Rectal smooth muscle tissue (tissue), 1 donor: Measurements from ENCODE around the gene BRIP1.
"Not testable (repeated sequence)": the region's sequence is repeated elsewhere in the genome, so short reads cannot be mapped to it uniquely, and the experiment has no call there.

Experiments
- H3K27ac ChIP-seq: one replicate; pipeline ENCODE4 v1.7.0; 2013; ENCODE audit warnings: low read depth, low read length, inconsistent platforms
- H3K27me3 ChIP-seq: one replicate; pipeline ENCODE4 v1.7.0; 2013; ENCODE audit warnings: low read length; ENCODE audit not compliant: control insufficient read depth, insufficient read depth
- H3K36me3 ChIP-seq: one replicate; pipeline ENCODE4 v1.7.0; 2013; ENCODE audit warnings: low read length; ENCODE audit not compliant: control insufficient read depth, insufficient read depth
- H3K4me1 ChIP-seq: one replicate; pipeline ENCODE4 v1.7.0; 2013; ENCODE audit warnings: low read length; ENCODE audit not compliant: control insufficient read depth, insufficient read depth
- H3K4me3 ChIP-seq: one replicate; pipeline ENCODE4 v1.7.0; 2013; ENCODE audit warnings: low read length
- H3K9ac ChIP-seq: one replicate; pipeline ENCODE4 v1.7.0; 2013; ENCODE audit warnings: low read length

The BRIP1 gene

DNA sequence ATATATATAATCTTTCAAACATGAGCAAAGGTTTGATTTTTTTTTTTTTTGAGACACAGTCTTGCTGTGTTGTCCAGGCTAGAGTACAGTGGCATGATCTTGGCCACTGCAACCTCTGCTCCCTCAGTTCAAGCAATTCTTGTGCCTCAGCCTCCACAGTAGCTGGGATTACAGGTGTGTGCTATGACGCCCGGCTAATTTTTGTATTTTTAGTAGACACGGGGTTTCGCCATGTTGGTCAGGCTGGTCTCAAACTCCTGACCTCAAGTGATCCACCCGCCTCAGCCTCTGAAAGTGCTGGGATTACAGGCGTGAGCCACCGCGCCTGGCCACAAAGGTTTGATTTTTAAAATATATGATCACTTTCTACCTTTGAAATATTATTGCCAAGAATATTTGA, 135.5 kb downstream of the BRIP1 start:
- not testable (repeated sequence) for H3K36me3 ChIP-seq, H3K4me3 ChIP-seq, H3K27ac ChIP-seq, H3K27me3 ChIP-seq, H3K9ac ChIP-seq, H3K4me1 ChIP-seq

DNA sequence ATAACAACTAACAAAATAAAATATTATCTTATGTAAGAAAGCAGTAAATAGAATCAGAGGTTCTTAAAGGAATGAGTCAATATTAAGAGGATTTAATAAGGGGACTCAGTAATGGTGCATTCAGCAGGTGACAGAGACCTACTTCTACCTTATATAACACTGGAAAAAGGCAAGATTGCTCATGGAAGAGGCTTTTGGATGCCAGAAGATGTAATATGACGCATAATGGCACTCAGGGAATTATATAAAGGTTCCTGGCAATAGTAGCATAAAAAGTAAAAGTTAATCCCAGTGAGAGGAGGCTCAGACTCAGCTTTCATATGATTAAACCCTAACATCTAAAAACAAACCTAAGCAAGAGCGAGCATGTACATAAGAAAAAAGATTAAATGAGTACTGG, 136.4 kb downstream of the BRIP1 start:
- H3K4me1 ChIP-seq = no peaks in the 10 kb centered on the region
- H3K27ac ChIP-seq = no peak overlapping the region
- no peaks in the 10 kb centered on the region for H3K36me3 ChIP-seq
- H3K4me3 ChIP-seq = no peak overlapping the region
- no peaks in the 10 kb centered on the region for H3K27me3 ChIP-seq
- H3K9ac ChIP-seq = no peak overlapping the region

DNA sequence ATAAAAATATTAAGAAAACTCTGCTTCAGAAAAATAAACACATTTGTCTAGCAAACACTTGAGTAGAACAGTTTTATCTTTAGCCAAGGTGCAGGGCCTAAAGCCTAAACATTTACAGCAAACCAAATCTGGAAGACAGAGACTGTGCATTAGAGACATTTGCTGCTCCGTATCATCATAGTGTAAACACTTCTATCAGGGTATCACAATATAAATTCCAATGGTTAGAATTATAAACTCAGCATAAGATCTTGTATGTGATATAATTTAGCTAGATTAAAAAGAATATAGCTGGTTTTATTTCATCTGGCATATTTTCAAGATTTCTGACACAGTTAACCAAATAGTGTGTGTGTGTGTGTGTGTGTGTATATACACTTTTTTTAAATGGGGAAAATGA, 138.6 kb downstream of the BRIP1 start:
- no peak overlapping the region for H3K27ac ChIP-seq
- no peak overlapping the region for H3K4me3 ChIP-seq

DNA sequence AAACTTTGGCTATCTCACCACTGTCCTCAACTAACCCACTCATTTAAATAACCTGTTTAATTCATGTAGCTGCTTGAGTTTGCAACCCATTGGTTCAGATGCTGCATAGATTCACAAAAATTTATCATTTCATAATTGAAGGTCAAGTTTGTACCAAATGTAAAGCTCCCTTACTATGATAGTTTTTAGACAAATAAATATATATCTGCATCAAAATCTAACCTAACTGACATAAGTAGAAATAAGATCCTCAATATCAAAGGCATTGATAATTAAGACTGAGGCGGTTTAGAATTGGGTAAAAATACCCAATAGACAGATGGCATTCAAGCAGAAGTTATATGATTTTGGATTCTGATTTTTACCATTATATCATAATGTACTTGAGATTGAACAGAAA, 139.4 kb downstream of the BRIP1 start:
- H3K9ac ChIP-seq = no peak overlapping the region
- no peaks in the 10 kb centered on the region for H3K36me3 ChIP-seq
- H3K4me1 ChIP-seq = no peaks in the 10 kb centered on the region
- no peak overlapping the region for H3K27ac ChIP-seq
- no peaks in the 10 kb centered on the region for H3K27me3 ChIP-seq
- H3K4me3 ChIP-seq = no peak overlapping the region

More for the DNA sequence above, 138.6 kb downstream of the BRIP1 start:
- Histone ChIP-seq H3K36me3 (no peaks in the 10 kb centered on the region), H3K27me3 (no peaks in the 10 kb centered on the region), H3K4me1 (no peaks in the 10 kb centered on the region), H3K9ac (no peak overlapping the region)

DNA sequence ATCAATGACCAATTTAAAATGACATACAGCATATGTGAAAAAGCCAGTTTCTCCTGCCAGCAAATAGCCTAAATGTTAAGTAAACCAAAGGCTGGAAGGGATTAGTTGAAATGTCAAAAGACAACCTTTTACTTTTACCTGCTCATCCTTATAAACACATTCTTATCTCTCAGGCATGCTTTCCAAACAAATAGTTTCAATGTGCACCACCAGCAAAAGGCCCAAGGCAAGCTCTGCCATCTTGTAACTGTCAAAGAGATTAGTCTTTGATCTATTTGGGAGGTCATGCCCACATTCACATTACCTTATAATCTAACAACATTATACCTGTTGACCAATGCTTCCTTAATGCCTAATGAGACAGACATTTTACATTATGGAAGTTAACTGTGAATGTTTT, 140.1 kb downstream of the BRIP1 start:
- no peak overlapping the region for H3K9ac ChIP-seq
- no peak overlapping the region for H3K4me3 ChIP-seq
- H3K36me3 ChIP-seq = no peaks in the 10 kb centered on the region
- H3K27me3 ChIP-seq = no peaks in the 10 kb centered on the region
- H3K27ac ChIP-seq = no peak overlapping the region
- H3K4me1 ChIP-seq = no peaks in the 10 kb centered on the region

DNA sequence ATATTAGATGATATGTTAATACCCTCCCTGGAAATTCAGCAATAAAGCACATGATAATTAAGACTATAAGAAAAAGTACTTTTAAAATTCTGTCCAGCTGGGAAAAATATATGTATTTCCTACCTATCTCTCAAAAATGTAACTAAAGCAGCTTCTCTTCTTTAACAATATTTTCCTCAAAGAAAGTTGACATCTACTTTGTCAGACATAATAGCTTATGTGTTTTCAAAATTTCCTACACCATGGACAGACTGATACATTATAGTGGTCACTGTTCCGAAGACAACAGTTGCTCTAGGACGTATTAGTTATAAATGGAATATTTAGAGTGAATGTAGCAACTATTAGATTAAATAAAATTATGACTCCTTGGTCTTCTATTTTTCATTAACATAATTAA, 140.9 kb downstream of the BRIP1 start:
- no peak overlapping the region for H3K9ac ChIP-seq
- H3K36me3 ChIP-seq = no peaks in the 10 kb centered on the region
- H3K27me3 ChIP-seq = no peaks in the 10 kb centered on the region
- H3K4me1 ChIP-seq = no peaks in the 10 kb centered on the region
- H3K4me3 ChIP-seq = no peak overlapping the region
- no peak overlapping the region for H3K27ac ChIP-seq

DNA sequence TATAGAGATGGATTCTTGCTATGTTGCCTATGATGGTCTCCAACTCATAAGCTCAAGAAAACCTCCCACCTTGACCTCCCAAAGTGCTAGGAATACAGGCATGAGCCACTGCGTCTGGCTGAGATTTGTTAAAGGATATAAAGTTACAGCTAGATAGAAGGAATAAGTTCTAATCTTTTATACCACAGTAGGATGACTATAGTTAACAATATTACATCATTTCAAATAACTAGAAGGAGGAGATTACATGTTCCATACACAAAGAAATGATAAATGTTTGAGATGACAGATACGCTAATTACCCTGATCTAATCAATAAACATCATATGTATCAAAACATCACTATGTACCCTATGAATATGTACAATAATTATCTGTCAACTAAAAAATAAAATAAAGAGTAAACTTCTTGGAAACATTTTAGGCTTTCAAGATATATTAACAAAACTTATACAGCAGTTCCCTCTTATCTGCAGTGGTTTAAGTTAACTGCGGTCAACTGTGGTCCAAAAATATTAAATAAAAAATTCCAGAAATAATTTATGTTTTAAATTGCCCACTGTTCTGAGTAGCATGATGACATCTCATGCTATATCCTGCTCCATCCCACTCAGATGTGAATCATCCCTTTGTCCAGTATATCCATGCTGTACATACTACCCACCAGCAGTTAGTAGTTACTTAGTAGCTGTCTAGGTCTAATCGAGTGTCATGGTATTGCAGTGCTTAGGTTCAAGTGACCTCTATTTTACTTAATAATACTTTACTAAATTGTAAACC, 143.1 kb downstream of the BRIP1 start:
- Histone ChIP-seq H3K27ac (no peak overlapping the region), H3K27me3 (no peaks in the 10 kb centered on the region), H3K4me1 (no peaks in the 10 kb centered on the region), H3K36me3 (no peaks in the 10 kb centered on the region), H3K9ac (no peak overlapping the region), H3K4me3 (no peak overlapping the region)

DNA sequence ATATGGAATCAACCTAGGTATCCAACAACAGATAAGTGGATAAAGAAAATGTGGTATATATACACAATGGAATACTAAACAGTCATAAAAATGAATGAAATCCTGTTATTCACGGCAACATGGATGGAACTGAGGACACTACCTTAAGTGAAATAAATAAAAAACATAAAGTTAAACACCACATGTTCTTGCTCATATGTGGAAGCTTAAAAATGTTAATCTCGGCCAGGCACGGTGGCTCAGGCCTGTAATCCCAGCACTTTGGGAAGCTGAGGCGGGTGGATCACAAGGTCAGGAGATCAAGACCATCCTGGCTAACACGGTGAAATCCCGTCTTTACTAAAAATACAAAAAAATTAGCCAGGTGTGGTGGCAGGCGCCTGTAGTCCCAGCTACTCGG, 144.1 kb downstream of the BRIP1 start:
- H3K4me1 ChIP-seq, H3K36me3 ChIP-seq, H3K9ac ChIP-seq, H3K27ac ChIP-seq, H3K4me3 ChIP-seq, H3K27me3 ChIP-seq: not testable (repeated sequence)

DNA sequence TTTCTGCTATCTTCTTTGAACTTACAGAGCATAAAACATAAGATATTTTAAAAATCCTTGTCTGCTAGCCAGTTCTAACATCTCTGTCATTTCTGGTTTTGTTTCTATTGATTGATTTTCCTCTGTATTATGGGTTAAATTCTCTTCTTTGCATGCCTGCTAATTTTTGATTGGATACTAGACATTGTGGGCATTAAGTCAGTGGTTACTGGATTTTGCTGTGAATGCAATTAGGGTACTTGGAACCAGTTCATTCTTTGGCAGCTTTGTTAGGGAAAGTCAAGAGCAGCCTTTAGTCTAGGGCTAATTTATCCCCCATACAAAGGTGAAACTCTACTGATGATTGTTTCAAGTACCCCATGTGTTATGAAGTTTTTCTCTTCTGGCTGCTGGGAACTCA, 145.3 kb downstream of the BRIP1 start:
- H3K27ac ChIP-seq = no peak overlapping the region
- no peaks in the 10 kb centered on the region for H3K4me1 ChIP-seq
- H3K4me3 ChIP-seq = no peak overlapping the region

DNA sequence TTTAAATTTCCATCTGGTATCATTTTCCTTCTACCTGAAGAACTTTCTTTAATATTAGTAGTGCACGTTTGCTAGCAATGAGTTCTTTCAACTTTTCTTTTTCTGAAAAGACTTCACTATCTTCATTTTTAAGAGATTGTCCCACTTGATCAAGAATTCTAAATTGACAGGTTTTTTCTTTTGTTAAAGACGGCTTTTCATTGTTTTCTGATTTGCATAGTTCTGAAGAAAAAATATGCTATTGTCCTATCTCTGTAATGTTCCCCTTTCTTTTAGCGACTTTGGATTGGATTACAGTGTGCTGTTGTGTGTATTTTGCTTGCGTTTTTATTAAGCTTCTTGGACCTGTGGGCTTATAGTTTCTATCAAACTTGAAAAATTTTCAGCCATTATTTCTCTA, 146.0 kb downstream of the BRIP1 start:
- H3K36me3 ChIP-seq = no peaks in the 10 kb centered on the region
- no peaks in the 10 kb centered on the region for H3K27me3 ChIP-seq
- H3K27ac ChIP-seq = no peak overlapping the region
- no peak overlapping the region for H3K4me3 ChIP-seq
- no peak overlapping the region for H3K9ac ChIP-seq
- no peaks in the 10 kb centered on the region for H3K4me1 ChIP-seq

More for the DNA sequence above, 145.3 kb downstream of the BRIP1 start:
- H3K9ac ChIP-seq = no peak overlapping the region
- H3K27me3 ChIP-seq = no peaks in the 10 kb centered on the region
- H3K36me3 ChIP-seq = no peaks in the 10 kb centered on the region

DNA sequence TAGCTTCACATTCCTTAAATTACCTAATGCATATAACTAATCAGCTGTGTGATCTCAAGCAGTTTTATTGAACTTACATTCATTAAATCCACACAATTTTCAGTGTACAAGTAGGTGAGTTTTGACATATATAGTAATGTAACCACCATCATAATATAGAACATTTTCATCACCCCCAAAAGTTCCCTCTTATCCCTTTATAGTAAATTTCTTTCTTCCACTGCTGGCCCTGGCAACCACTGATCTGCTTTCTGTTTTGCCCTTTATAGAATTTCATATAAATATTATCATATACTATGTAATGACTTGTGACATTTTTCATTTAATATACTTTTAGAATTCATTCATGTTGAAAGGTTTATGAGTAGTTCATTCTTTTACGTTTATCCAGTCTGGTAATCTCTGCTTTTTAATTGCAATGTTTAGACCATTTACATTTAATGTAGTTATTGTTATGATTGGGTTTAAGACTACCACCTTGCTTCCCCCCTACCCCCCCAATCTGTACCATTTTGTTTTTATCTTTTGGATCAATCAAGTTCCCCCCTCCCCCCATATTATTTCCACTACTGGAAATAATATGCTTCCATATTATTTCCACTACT, 147.0 kb downstream of the BRIP1 start:
- Histone ChIP-seq H3K4me1 (no peaks in the 10 kb centered on the region), H3K9ac (no peak overlapping the region), H3K36me3 (no peaks in the 10 kb centered on the region), H3K4me3 (no peak overlapping the region), H3K27ac (no peak overlapping the region), H3K27me3 (no peaks in the 10 kb centered on the region)

DNA sequence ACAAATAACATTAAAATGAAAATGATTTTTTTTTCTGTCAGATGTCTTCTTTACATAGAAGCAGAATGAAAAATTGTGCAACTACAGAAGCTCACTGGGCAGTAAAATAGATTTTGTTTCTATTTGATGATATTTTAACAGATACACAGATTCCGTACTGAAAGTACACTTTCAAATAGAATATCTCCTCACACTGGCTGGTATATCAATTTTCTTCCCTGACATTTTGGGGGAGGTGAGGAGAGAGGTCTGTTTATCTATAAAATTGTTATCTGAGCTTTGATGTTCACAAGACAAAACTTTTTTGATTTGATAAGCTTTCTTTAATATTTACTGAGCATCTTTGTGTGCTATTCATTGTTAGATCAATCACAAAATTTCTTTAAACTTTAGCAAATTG, 148.0 kb downstream of the BRIP1 start:
- H3K27ac ChIP-seq = no peak overlapping the region
- no peak overlapping the region for H3K4me3 ChIP-seq
- H3K9ac ChIP-seq = no peak overlapping the region
- no peaks in the 10 kb centered on the region for H3K4me1 ChIP-seq
- H3K27me3 ChIP-seq = no peaks in the 10 kb centered on the region
- no peaks in the 10 kb centered on the region for H3K36me3 ChIP-seq

DNA sequence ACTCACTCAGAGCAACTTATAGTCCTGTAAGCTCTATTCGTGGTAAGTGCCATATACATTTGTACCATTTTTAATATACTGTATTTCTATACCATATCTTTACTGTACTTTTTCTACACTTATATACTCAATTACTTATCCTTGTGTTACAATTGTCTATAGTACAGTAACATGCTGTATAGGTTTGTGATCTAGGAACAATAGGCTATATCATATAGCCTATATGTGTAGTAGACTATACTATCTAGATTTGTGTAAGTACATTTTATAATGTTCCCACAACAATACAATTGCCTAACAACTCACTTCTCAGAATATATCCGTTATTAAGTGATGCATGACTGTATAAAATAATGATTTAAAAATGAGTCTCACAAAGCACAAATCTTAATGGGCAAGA, 149.0 kb downstream of the BRIP1 start:
- H3K36me3 ChIP-seq = no peaks in the 10 kb centered on the region
- H3K4me1 ChIP-seq = no peaks in the 10 kb centered on the region
- no peak overlapping the region for H3K9ac ChIP-seq
- H3K4me3 ChIP-seq = no peak overlapping the region
- H3K27ac ChIP-seq = no peak overlapping the region
- no peaks in the 10 kb centered on the region for H3K27me3 ChIP-seq
